Breast epithelium (tissue), 4 donors: Measurements from ENCODE around the gene HBB. TPM values are rescaled to one million over a fixed set of nuclear protein-coding genes. Genes with fewer than 3 reads are reported as not detected.
"Not testable (repeated sequence)": the region's sequence is repeated elsewhere in the genome, so short reads cannot be mapped to it uniquely, and the experiment has no call there.

ENCODE experiments used
- DNase-seq, 2 donors: peaks; one replicate each; pipeline ENCODE4 v3.0.0-alpha.2; 2019; ENCODE audit warnings: low spot score in 2 of 2
- H3K27ac ChIP-seq, 2 donors: fragments of 200-600 bp; sonication (generic) in 1 of 2; one replicate each; pipeline ENCODE4 v1.5.1; 2016 to 2019; ENCODE audit warnings: mild to moderate bottlenecking in 1 of 2
- H3K27me3 ChIP-seq, 2 donors: fragments of 200-600 bp; sonication (generic) in 1 of 2; one replicate each; pipeline versions ENCODE4 v1.5.1 to v1.6.0; 2017 to 2019; ENCODE audit warnings: control low read depth in 1 of 2, mild to moderate bottlenecking in 1 of 2
- H3K36me3 ChIP-seq: fragments of 200-600 bp; one replicate; pipeline ENCODE4 v1.5.1; 2019
- H3K4me1 ChIP-seq, 2 donors: fragments of 200-600 bp; sonication (generic); one replicate each; pipeline ENCODE4 v1.5.1; 2016 to 2019; ENCODE audit warnings: control low read depth in 1 of 2
- H3K4me3 ChIP-seq, 3 donors: fragments of 200-600 bp; sonication (generic); 1 replicate in 2 of 3; 2 replicates in 1 of 3; pipeline ENCODE4 v1.5.1; 2016 to 2019; ENCODE audit warnings: mild to moderate bottlenecking in 3 of 3, moderate library complexity in 2 of 3
- H3K9me3 ChIP-seq, 2 donors: fragments of 200-600 bp; sonication (generic) in 1 of 2; one replicate each; pipeline ENCODE4 v1.5.1; 2016 to 2019; ENCODE audit warnings: control low read depth in 1 of 2
- POLR2A ChIP-seq: fragments of 450-650 bp; IDR thresholded peaks from one replicate; pipeline ENCODE4 v1.6.1; 2016; ENCODE audit warnings: antibody characterized with exemption, mild to moderate bottlenecking, moderate library complexity
- POLR2AphosphoS5 ChIP-seq, 3 donors: sonication (generic); formaldehyde crosslinking; IDR thresholded peaks; one replicate each; pipeline ENCODE4 v1.6.1; 2017; ENCODE audit warnings: antibody characterized with exemption in 3 of 3
- intact Hi-C: fragments of 100-400 bp; cut with DNase I; formaldehyde crosslinking; loops from one replicate; pipeline ENCODE4 v1.15.1; 2023; ENCODE audit warnings: low total_unique reads
- total RNA-seq, 3 donors: library from RNA; depleted of rRNA; stranded (reverse); fragments of >200 nt; gene quantifications; one replicate each; pipeline ENCODE4 v1.1.0, GENCODE V29; 2016
- TF ChIP-seq, protein P1 (sequence below), 3 donors: fragments of 450-650 bp; IDR thresholded peaks; one replicate each; pipeline ENCODE4 v1.5.1; 2016 to 2017; ENCODE audit warnings: antibody characterized with exemption in 3 of 3, mild to moderate bottlenecking in 3 of 3, moderate library complexity in 3 of 3

HBB gene
- total RNA-seq, 3 donors from 2014 or later: 71.8 to 334 (median 143) TPM

GRCh38 chr11:5267033-5267563, 40.2 kb upstream of the HBB start:
- TF ChIP-seq, protein P1, sequence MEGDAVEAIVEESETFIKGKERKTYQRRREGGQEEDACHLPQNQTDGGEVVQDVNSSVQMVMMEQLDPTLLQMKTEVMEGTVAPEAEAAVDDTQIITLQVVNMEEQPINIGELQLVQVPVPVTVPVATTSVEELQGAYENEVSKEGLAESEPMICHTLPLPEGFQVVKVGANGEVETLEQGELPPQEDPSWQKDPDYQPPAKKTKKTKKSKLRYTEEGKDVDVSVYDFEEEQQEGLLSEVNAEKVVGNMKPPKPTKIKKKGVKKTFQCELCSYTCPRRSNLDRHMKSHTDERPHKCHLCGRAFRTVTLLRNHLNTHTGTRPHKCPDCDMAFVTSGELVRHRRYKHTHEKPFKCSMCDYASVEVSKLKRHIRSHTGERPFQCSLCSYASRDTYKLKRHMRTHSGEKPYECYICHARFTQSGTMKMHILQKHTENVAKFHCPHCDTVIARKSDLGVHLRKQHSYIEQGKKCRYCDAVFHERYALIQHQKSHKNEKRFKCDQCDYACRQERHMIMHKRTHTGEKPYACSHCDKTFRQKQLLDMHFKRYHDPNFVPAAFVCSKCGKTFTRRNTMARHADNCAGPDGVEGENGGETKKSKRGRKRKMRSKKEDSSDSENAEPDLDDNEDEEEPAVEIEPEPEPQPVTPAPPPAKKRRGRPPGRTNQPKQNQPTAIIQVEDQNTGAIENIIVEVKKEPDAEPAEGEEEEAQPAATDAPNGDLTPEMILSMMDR (IDR thresholded peaks at IDR 0.05): no peak
- TF ChIP-seq POLR2A (no peak), POLR2AphosphoS5 (IDR thresholded peaks at IDR 0.05) (no peak)
- no peaks in the 10 kb centered on the region for H3K4me1 ChIP-seq
- no peaks in the 10 kb centered on the region for H3K9me3 ChIP-seq
- no peak overlapping the region for H3K4me3 ChIP-seq
- no peaks in the 10 kb centered on the region for H3K27me3 ChIP-seq
- H3K36me3 ChIP-seq: no peaks in the 10 kb centered on the region
- intact Hi-C loops: no loop called here
- no peak overlapping the region for H3K27ac ChIP-seq
- DNase-seq: no peak

DNA sequence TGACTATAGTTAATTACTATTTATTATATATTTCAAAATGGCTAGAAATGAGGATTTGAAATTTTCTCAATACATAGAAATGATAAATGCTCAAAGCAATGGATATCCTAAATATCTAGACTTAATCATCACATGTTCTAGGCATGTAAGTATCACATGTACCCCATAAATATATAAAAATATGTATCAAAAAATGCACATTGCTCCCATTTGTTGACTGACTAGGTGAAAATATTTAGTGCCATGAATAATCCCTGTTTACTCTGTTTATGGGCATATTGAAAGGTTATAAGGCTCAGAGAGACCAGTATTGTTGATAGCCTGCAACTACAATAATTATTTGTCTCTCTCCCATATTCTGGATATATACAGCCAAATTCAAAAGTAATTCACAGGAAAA, 39.7 kb upstream of the HBB start:
- intact Hi-C loops: no loop called here
- Histone ChIP-seq H3K4me1 (no peaks in the 10 kb centered on the region), H3K4me3 (no peak overlapping the region), H3K27me3 (no peaks in the 10 kb centered on the region), H3K9me3 (no peaks in the 10 kb centered on the region), H3K27ac (no peak overlapping the region), H3K36me3 (no peaks in the 10 kb centered on the region)
- DNase-seq: no peak
- TF ChIP-seq POLR2AphosphoS5 (IDR thresholded peaks at IDR 0.05): no peak
- no peak for TF ChIP-seq POLR2A
- TF ChIP-seq, protein P1 (IDR thresholded peaks at IDR 0.05): no peak

DNA sequence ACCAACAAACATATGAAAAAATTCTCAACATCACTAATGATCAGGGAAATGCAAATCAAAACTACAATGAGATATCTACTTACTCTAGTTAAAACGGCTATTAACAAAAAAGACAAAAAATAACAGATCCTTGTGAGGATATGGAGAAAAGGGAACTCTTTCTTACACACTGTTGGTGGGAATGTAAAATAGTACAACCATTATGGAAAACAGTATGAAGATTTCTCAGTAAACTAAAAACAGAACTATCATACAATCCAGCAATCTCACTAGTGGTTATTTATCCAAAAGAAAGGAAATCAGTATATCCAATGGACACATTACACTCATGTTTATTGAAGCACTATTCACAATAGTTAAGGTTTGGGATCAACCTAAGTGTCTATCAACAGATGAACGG, 39.0 kb upstream of the HBB start:
- H3K27ac ChIP-seq: no peak overlapping the region
- no peaks in the 10 kb centered on the region for H3K9me3 ChIP-seq
- no peak for DNase-seq
- H3K27me3 ChIP-seq: no peaks in the 10 kb centered on the region
- H3K36me3 ChIP-seq: no peaks in the 10 kb centered on the region
- intact Hi-C loops: no loop called here
- TF ChIP-seq POLR2A (no peak), POLR2AphosphoS5 (IDR thresholded peaks at IDR 0.05) (no peak)
- TF ChIP-seq, protein P1 (IDR thresholded peaks at IDR 0.05): no peak
- H3K4me1 ChIP-seq: no peaks in the 10 kb centered on the region
- no peak overlapping the region for H3K4me3 ChIP-seq

GRCh38 chr11:5258543-5259262, 31.8 kb upstream of the HBB start:
- intact Hi-C loops: no loop called here
- TF ChIP-seq, protein P1 (IDR thresholded peaks at IDR 0.05): no peak
- TF ChIP-seq POLR2AphosphoS5 (IDR thresholded peaks at IDR 0.05) (no peak), POLR2A (no peak)
- DNase-seq: no peak
- Histone ChIP-seq H3K4me1 (no peaks in the 10 kb centered on the region), H3K36me3 (no peaks in the 10 kb centered on the region), H3K27ac (no peak overlapping the region), H3K27me3 (no peaks in the 10 kb centered on the region), H3K9me3 (no peaks in the 10 kb centered on the region), H3K4me3 (no peak overlapping the region)

DNA sequence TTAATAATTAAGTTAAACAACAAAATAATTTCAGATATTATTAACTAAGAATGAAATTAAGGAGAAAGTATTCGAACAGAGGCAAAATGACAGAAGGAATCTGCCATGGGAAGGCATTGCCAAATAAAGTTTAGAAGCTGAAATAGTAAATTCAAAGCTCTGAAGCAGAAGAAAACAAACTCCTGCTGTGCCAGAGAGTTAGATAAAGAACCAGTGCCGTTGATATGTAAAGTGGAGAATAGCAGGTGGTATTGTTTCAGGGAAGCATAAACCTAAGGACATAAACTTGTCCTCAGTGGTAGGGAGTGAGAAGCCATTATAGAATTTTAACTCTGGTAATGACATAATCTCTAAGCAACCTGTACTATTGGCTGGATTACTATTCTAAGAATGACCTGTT, 30.4 kb upstream of the HBB start:
- no peaks in the 10 kb centered on the region for H3K36me3 ChIP-seq
- H3K4me3 ChIP-seq: no peak overlapping the region
- DNase-seq: no peak
- no peaks in the 10 kb centered on the region for H3K4me1 ChIP-seq
- H3K9me3 ChIP-seq: no peaks in the 10 kb centered on the region
- H3K27me3 ChIP-seq: no peaks in the 10 kb centered on the region
- no peak overlapping the region for H3K27ac ChIP-seq
- TF ChIP-seq POLR2A: no peak
- TF ChIP-seq, protein P1 (IDR thresholded peaks at IDR 0.05): no peak
- TF ChIP-seq POLR2AphosphoS5 (IDR thresholded peaks at IDR 0.05): no peak
- intact Hi-C loops: no loop called here

- H3K4me3 ChIP-seq, H3K4me1 ChIP-seq, H3K27ac ChIP-seq, H3K36me3 ChIP-seq, intact Hi-C loops, H3K9me3 ChIP-seq, DNase-seq, H3K27me3 ChIP-seq: not testable (repeated sequence)
Measured at GRCh38 chr11:5254646-5255413, 28.0 kb upstream of the HBB start, which contains the start of gene HBG2. Gene HBG2, minus strand, starts transcription at chr11:5254781. Its CDS starts 53 bp downstream, at chr11:5254728.

DNA sequence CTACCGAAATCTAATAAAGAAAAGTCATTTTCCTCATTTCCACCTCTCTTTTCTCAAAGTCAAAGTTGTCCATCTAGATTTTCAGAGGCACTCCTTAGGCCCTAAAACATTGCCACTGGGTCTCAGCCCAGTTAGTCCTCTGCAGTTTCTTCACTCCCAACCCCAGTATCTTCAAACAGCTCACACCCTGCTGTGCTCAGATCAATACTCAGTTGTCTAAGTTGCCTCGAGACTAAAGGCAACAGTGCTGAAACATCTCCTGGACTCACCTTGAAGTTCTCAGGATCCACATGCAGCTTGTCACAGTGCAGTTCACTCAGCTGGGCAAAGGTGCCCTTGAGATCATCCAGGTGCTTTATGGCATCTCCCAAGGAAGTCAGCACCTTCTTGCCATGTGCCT, 27.2 kb upstream of the HBB start:
- H3K36me3 ChIP-seq, H3K27ac ChIP-seq, H3K9me3 ChIP-seq, H3K27me3 ChIP-seq, DNase-seq, intact Hi-C loops, H3K4me1 ChIP-seq, H3K4me3 ChIP-seq: not testable (repeated sequence)
